ENCODE data around the gene TPM4.
"Not testable (repeated sequence)": the region's sequence is repeated elsewhere in the genome, so short reads cannot be mapped to it uniquely, and the experiment has no call there.

Gene TPM4

DNA sequence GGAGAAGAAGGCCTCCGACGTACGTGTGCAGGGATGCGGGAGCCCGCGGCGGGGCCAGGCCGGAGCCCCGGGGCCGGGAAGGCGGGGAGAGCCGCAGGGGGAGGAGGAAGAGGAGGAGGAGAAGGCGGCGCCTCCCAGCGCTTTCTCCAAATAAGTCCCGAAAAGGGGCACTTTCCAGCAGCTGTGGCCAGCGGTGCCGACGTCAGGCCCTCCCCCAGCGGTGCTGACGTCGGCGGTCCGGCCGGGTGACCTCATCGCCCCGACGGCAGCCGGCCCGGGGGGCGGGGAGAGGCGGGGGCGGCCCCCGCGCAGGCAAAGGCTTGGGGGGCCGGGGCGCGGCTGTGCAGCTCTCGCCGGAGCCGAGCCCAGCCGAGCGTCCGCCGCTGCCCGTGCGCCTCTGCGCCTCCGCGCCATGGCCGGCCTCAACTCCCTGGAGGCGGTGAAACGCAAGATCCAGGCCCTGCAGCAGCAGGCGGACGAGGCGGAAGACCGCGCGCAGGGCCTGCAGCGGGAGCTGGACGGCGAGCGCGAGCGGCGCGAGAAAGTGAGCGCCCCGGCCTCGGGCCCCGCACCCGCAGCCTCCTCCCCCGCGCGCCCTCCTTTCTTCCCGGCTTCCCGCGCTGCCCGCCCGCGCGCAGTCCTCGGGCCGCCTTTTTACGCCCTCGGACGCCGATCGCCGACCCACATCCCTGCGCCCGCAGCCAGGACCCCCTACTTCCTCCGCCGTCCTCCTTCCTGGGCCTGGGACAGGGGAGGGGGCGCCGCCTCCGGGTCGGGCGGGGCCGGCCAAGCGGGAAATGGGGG is at the start of gene TPM4:
TPM4 (plus strand) TSS at position 342 of the 804 bp plus-strand sequence; CDS start at position 413, 71 bp downstream.
- DNase-seq = peak; percentile 69

- no peak for DNase-seq
Observed at GRCh38 chr19:16026756-16027155, 49.5 kb upstream of the TPM4 start.

GRCh38 chr19:16027528-16027927 is 48.8 kb upstream of the TPM4 start:
- DNase-seq = no peak

GRCh38 chr19:16030155-16030554 is 46.1 kb upstream of the TPM4 start:
- DNase-seq = not testable (repeated sequence)

DNA sequence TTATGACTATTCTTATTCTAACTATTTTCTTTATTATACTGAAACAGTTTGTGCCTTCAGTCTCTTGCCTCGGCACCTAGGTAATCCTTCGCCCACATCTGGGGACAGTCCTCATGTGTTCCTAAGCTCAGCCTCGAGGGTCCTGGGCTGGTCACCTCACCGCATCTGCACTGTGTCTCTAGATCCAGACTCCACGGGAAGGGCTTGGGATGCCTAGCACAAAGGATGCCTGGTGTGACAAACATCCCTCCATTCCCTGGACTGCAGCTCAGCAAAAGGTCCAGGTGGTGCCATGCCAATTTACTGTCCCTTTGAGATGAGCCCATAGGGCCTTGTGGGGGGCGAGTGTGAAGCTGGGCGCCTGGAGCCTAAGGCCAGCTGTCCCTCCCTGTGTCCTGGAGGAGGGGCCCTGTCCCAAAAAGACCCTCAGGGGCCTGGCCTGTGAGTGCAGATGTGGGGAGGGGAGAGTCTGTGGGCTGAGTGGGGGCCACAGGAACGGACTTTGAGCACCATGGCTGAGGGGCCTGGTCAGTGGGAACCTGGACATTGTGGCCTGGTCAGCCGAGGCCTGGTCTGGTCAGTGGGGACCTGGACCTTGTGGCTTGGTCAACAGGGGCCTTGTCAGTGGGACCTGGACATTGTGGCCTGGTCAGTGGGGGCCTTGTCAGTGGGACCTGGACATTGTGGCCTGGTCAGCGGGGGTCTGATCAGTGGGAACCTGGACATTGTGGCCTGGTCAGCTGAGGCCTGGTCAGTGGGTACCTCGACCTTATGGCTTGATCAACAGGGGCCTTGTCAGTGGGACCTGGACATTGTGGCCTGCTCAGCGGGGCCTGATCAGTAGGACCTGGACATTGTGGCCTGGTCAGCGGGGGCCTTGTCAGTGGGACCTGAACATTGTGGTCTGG is 45.1 kb upstream of the TPM4 start:
- DNase-seq = no peak

- DNase-seq = no peak
Observed at GRCh38 chr19:16031872-16032200, 44.5 kb upstream of the TPM4 start.

DNA sequence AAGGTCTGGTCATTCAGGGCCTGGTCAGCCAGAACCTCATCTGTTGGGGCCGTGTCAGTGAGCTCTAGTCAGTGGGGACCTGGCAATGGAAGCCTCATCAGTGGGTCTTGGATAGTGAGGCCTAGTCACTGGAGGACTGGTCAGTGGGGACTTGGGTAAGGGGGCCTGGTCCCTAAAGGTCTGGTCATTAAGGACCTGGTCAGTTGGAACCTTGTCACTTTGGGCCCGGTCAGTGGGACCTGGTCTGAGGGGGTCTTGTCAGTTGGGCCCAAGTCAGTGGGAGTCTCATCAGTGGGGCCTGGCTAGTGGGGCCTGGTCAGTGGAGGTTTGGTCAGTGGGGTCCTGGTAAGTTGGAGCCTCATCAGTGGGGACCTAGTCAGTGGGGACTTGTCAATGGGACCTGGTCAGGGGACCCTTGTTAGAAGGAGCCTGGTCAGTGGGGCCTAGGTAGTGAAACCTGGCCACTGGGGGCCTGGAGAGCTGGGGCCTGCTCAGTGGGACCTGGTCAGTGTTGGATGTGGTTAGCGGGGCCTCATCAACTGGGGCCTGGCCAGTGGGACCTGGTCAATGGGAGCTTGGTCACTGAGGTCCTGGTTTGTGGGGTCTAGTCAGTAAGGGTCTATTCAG is 43.7 kb upstream of the TPM4 start:
- DNase-seq = no peak

- no peak for DNase-seq
Observed at GRCh38 chr19:16033136-16033530, 43.2 kb upstream of the TPM4 start.

DNA sequence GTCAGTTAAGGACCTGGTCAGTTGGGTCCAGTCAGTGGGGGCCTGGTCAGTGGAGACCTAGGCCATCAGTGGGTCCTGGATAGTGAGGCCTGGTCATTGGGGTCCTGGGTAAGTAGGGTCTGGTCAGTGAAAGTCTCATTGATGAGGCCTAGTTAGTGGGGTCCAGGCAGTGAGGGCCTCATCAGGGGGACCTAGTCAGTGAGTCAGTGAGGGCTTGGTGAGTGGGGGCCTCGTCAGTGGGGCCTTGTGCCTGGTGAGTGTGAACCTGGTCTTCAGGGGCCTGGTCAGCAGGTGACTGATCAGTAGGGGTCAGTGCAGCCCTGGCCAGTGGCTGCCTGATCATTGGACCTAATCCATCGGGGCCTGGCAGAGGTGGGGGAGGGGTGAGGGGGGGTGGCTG is 42.6 kb upstream of the TPM4 start:
- no peak for DNase-seq

DNA sequence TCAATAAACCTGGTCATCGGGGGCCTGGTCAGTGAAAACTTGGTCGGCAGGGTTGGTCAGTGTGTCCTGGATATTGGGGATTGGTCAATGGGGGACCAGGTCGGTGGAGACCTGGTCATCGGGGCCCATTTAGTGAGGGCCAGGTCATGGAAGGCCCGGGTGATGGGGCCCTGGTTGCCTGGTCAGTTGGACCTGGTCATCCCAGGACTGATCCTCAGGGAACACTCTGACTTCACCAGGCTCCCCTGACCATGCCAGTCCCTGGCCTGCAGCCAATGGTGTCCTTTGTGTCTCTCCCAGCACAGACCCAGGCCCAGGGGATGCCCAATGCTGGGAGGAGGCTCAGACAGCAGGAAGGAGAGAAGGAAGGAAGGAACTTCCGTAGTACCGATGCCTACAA is 42.1 kb upstream of the TPM4 start:
- no peak for DNase-seq

DNA sequence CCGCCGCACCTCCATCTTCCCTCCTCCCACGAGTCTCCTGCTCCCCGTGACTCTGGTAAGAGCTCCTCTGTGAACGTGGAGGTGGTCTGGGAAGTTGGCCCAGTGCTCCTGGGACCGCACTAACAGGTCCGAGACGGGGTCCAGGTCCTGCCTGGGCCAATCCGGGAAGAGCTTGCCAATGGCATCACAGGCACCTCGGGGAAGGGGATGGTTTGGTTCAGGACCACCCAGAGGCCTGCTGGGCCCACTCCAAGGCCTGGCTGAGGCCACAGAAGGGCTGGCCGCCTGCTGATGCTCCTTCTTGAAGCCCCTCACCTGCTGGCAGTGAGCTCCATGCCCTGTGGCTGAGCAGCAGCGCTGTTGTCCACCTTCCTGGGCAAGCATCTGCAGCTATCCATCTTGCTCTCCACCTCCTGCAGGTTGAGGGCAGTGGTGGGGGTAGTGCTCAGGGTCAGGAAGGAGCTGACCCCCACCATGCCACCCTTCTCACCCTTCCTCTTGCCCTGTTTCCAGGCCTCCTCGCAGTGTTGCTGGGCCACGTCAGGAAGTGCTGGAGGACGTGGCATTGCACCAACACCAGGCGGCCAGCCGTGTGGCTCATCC is 41.2 kb upstream of the TPM4 start:
- no peak for DNase-seq

- no peak for DNase-seq
Observed at GRCh38 chr19:16035601-16036297, 40.5 kb upstream of the TPM4 start.

GRCh38 chr19:16036397-16036925 is 39.8 kb upstream of the TPM4 start:
- no peak for DNase-seq

DNA sequence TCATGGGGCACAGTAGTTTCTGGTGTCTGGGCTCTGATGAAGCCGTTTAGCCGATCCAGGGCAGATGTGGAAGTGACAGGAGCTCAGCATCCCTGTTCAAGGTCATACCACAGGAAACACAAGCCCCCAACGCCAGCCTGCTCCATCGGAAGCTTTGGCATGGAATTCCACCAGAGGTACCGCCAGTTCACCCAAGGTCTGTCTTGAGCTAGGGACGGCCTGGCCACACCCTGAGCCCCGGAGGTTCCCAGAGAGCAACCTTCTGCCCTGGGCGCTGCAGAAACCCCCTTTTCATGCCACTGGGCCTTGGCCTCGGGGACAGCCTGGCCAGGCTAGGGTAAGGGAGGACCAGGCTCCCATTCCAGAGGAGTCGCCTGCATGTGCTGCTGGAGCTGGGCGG is 39.4 kb upstream of the TPM4 start:
- no peak for DNase-seq

GRCh38 chr19:16037424-16038195 is 38.7 kb upstream of the TPM4 start:
- DNase-seq = no peak

GRCh38 chr19:16038196-16038695 is 38.0 kb upstream of the TPM4 start:
- no peak for DNase-seq

DNA sequence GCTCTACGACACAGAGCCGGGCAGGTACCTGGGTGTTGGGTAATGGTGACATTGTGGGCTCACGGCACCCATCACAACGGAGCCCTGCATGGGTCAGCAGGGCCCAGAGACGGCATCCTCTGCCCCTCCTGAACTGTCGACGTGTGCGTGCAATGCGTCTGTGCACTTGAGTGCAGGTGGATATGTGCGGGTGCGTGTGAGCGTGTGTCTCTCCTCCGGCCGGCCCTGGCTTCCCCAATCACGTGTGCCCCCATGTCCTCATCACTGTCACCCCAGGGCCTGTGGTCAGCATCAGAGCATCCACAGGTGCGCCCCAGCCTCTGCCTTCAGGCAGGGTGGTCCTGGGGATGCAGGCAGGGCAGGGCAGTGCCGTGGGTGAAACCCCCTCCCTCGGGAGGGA is 37.2 kb upstream of the TPM4 start:
- no peak for DNase-seq

GRCh38 chr19:16039545-16039944 is 36.8 kb upstream of the TPM4 start:
- no peak for DNase-seq

DNA sequence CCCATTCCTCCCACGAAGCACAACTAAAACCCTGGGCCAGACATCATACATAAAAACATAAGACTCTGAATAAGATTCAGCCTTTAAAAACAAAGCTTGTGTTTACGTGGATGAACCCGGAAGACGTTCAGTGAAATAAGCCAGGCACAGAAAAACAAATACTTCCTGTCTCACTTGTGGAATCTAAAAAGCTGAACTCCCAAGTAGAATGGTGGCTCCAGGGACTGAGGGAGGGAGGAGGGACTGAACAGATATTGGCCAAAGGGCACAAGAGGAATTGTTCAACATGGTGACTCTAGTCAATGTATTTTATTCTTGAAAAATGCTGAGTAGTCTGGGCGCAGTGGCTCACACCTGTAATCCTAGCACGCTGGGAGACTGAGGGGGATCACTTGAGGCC is 35.7 kb upstream of the TPM4 start:
- DNase-seq = no peak

DNA sequence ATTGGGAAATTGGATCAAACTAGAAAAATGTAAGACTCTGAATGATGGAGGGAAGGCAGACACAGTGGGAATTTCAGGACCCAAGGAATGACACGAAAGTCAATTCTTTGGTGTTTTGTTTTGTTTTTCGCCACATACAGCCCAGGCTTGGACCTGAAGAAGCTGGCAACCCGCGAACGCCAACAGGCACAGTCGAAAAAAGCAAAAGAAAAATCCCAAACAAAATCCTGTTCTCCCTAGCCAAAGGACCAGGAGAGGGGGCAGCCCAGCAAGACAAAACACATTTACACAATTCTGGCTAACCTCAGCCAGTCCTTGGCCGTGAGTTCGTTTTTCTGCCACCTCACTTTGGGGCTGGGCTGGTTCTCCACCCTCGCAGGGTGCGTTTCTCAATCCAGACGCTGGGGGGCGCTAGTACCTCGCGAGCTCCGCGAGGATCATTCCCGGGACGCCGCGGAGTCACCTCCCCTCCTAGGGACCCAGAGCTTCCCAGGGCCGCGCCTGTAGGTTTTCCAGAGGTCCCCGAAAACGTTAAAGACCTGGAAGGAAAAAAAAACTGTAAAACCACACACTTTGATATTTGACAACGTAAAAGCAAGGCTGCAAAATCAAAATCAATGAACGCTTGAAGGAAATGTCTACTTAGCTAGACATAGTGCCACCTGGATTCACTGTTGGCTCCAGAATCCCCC is 34.9 kb upstream of the TPM4 start:
- peak; percentile 74 for DNase-seq

DNA sequence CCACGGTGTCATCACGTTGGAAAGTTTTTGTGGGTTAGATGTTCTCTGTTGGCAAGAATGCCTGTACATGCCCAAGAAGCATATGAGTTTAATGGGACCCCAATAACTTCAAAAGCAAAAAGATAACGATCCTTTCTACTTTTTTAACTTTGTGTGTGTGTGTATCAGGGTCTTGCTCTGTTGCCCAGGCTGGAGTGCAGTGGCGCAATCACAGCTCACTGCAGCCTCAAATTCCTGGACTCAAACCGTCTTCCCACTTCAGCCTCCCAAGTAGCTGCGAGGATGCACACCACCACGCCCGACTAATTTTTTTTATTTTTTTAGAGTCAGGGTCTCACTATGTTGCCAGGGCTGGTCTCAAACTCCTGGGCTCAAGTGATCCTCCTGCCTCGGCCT is 34.3 kb upstream of the TPM4 start:
- DNase-seq = no peak

Data from activated naive CD4-positive, alpha-beta T cell treated with anti-CD3 and anti-CD28 coated beads, Interleukin-2, amount 50 U/mL, for 16 hours (primary cell).